ENCODE results near the gene CAMKMT.
"Not testable (repeated sequence)": the region's sequence is repeated elsewhere in the genome, so short reads cannot be mapped to it uniquely, and the experiment has no call there.

The CAMKMT gene

DNA sequence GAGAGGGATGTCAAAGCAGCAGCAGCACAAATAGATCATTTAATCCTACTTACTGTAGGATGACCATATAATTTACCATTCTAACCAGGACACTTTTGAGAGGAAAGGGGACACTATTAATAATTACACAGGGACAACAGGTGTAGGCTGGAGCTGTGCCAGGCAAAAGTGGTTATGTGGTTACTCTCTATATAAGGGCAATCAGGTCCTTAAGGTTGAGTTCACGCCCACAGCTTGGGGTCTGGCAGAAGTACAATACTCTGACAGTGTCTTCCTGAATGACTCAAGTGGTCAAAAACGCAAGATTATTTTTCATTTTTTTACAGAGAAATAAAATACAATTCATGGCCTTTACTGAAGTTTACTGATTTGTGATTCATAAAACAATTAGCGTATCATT is 3.2 kb upstream of the CAMKMT start:
- in situ Hi-C loops (cut with HindIII; ENCODE audit: low sequenced_read_pairs): no loop called here

DNA sequence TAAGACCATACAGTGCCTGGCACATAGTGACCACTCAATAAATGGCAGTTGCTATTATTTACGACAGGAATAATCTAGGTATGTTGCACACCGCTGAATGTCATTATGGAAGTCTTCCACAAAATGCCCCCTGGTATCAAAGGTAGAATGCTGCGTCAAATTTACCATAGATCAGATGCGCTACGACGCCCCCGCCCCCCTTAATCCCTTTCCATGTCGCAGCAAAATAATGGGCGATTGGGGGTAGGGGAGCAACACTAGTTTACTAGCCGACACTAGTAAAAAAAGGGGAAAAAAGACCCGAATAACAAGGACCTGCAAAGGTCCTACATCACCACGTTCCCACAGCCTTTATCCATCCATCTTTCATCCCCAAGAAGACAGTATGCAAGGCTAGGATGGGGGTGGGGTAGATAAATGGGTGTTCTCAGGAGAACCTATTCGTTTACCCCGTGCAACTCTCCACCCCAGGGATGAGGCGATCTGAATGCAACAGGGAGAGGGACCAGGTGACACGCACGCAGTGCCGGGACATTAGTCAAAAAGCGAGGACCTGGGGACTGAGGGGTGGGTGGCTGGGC is 908 bp upstream of the CAMKMT start:
- in situ Hi-C loops (cut with HindIII; ENCODE audit: low sequenced_read_pairs): no loop called here

DNA sequence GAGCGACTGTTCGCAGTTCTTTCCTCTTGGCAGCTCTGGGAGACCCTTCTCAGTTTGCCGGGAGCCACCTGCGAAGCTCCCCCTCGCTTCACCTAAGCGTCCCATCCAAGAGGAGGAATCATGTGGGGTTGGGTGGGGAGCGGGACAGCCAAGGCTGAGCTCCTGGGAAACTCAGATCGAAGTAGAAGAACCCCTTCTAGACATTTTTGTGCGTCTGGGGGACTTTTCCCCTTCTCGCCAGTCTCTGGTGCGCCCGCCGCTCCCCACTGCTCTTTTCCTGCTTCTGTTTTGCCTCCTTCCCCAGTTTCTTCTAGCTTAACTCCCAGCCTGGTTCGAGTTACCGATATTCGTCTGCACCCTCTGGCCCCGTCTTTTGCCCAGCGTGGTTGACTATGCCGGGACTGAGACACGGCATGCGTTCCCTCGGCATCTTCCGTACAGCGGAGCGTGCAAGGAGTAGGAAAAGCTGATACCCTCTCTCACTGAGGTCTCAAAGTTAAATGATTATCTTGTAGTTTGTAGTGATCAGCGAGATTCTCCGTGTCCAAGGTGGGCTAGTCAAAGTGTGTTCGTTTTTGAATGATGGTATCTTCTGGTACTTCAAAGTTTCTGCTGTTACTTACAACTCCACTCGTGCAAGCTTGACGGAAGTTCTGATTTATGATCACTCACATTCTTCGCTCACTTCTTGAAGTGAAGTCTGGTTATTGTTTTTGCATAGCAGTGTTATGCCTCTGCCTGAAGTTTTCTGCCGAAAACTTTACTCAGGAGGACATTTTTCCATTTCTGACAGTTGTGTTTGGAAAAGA is 664 bp downstream of the CAMKMT start:
- in situ Hi-C loops (cut with HindIII; ENCODE audit: low sequenced_read_pairs): no loop called here

DNA sequence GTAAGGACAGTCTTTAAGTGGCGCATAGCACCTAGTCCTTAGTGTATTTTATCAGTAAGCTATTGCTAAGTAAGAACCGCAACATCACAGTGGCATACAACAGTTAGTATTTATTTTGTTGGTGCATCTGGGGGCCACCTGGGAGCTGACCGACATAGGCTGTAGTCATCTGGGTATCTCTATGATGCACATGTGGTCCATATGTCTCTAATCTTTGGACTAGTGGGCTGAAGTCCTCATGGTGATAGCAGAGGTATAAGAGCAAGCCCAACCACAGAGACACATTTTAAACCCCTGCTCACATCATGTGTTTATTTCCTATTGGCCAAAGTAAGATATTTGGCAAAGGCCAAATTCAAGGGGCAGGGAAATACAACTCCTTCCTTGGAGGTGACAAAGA is 2.9 kb downstream of the CAMKMT start:
- in situ Hi-C loops (cut with HindIII; ENCODE audit: low sequenced_read_pairs): no loop called here

DNA sequence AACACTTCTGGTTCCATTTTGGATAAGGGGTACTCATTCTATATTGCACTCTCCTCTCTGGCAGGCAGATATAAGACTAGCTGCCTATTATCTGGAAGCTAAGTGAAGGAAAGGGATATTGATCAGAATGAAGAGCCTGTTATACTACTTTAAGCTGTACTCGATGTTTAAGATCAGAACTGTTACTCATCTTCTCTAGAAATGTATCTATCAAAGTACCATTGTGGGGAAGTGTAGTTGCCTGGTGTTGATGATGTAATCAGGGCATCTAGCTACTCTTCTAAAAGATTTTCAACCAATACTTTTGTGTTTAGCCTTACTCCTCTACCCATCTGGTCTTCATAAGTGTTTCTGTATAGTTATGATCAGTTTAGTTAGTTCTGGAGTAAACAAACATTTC is 5.8 kb downstream of the CAMKMT start:
- in situ Hi-C loops (cut with HindIII; ENCODE audit: low sequenced_read_pairs): no loop called here

DNA sequence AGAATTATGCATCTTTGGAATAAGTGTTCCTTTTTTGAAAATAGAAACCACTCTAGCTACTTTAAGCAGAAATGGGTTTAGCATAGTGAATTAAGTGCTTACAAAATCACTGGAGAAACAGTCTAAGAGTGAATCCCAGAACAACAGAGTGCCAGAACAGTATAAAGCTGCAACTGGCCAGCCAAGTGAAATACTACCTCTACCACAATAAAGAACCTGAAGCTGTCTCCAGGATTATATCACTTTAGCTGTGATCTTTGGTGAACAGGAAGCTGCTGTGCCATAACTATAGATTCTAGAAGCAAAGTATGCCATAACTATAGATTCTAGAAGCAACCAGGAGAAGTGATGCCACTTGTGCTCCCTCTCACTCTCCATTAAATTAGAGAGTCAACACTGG is 7.6 kb downstream of the CAMKMT start:
- in situ Hi-C loops (cut with HindIII; ENCODE audit: low sequenced_read_pairs): no loop called here

DNA sequence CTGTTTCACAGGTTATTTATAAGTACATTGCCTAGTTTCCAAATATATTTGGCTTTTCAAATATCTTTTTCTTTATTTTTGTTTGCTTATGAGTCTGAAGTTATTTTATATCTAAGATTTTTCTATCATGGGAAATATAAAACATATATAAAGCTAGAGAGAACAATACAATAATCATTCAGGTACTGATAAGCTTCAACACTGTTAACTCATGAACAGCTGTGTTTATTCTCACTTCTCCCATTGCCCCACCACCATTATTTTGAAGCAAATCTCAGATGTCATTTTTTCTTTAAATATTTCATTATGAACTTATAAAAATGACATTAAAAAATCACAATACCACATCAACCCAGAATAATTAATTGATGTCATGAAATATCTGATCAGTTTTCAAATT is 9.7 kb downstream of the CAMKMT start:
- in situ Hi-C loops (cut with HindIII; ENCODE audit: low sequenced_read_pairs): no loop called here

DNA sequence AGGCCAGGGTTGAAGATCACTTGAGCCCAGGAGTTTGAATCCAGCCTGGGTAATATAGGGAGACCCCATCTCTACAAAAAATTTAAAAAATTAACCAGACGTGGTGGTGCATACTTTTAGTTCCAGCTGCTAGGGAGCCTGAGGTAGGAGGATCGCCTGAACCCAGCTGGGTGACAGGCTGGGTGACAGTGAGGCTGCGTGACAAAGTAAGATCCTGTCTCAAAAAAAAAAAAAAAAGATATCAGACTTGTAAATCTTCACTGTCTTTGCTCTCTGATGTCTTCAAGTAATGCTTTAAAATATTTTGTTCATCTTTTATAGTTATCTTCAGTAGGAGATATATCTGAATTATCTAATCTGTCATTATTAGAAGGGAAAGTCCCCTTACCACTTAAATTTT is 10.5 kb downstream of the CAMKMT start:
- in situ Hi-C loops (cut with HindIII; ENCODE audit: low sequenced_read_pairs): no loop called here

DNA sequence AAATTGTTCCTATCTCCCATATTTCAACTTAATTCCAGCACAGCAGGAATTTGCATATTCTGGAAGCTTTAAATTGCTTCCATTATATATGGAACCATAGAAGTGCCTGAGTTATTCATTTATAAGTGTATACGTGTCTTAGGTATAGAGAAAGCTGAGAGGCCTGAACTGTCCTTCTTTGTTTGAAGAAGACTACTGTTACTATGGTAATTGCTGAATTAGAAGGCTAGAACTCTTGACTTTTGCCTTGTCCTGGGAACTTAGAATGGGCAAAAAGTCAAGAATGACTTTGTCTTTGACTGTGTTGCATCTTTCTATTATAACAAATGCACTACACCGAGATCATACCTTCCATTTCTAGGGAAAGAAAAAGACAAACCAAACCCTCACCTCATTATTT is 15.7 kb downstream of the CAMKMT start:
- in situ Hi-C loops (cut with HindIII; ENCODE audit: low sequenced_read_pairs): no loop called here

DNA sequence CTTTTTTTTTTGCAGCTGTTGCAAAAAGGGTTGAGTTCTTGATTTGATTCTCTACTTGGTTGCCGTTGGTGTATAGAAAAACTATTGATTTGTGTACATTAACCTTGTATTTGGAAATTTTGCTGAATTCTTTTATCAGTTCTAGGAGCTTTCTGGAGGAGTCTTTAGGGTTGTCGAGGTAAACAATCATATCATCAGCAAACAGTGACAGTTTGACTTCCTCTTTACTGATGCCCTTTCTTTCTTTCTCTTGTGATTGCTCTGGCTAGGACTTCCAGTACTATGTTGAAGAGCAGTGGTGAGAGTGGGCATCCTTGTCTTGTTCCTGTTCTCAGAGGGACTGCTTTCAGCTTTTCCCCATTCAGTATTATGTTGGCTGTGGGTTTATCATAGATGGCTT is 23.5 kb downstream of the CAMKMT start:
- in situ Hi-C loops (cut with HindIII; ENCODE audit: low sequenced_read_pairs): not testable (repeated sequence)

DNA sequence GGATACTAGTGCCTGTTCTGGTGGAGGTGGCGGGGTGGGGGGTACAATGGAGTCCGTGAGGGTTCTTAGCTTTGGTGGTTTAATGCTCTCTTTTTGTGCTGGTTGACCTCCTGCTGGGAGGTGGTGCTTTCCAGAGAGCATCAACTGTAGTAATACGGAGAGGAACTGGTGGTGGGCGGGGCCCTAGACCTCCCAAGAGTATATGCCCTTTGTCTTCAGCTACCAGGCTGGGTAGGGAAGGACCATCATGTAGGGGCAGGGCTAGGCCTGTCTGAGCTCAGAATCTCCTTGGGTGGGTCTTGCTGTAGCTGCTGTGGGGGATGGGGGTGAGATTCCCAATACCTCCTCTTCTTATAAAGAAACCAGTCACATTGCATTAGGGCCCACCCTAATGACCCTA is 27.1 kb downstream of the CAMKMT start:
- in situ Hi-C loops (cut with HindIII; ENCODE audit: low sequenced_read_pairs): no loop called here

DNA sequence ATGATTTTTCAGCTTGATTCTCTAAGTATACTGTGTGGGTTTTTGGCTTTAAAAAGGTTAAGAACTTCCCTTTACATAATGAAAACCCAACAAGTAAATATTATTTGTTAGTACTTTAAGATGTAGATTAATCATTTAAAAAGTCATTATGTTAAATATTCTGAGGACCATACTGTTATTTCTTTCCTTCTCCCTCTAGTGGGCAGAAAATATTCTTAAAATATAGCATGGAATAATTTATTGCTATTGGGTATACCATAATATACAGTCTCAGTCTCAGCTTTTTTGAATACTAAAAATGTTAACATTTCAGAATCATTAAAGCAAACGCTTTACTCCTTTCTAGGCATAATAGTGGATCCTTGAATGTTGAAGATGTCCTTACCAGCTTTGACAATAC is 28.1 kb downstream of the CAMKMT start:
- in situ Hi-C loops (cut with HindIII; ENCODE audit: low sequenced_read_pairs): loop anchor here (5.0 to 10.0 kb wide), 2 partner anchors 67 to 565 kb away; no protein-coding TSS in a partner anchor

DNA sequence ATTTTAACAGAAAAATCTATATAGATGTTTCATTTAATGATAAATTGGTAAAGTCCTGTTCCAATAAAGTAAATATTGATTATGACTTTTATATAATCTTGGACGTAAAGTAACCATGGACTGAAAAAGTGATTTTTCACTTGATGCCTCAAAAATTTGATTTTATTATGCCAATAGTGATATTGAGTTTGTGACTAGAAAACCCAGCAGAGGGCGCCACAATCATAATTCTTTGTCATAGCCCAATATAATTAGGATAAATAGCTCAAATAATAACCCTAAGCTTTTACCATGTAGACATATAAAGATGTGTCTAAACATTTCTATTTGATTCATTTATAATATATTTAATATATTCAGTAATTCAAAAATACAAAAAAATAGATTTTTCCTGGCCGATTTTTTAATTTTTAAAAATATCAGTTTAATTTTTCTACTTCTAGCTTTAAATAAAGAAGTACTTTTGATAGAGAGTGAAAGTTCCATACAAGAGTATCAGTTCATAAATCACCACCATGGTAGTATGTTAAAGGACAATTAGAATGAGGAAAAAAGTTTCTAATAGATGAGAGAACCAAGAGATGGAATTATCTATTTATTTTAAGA is 30.7 kb downstream of the CAMKMT start:
- in situ Hi-C loops (cut with HindIII; ENCODE audit: low sequenced_read_pairs): loop anchor here (5.0 to 10.0 kb wide), 2 partner anchors 65 to 562 kb away; no protein-coding TSS in a partner anchor

DNA sequence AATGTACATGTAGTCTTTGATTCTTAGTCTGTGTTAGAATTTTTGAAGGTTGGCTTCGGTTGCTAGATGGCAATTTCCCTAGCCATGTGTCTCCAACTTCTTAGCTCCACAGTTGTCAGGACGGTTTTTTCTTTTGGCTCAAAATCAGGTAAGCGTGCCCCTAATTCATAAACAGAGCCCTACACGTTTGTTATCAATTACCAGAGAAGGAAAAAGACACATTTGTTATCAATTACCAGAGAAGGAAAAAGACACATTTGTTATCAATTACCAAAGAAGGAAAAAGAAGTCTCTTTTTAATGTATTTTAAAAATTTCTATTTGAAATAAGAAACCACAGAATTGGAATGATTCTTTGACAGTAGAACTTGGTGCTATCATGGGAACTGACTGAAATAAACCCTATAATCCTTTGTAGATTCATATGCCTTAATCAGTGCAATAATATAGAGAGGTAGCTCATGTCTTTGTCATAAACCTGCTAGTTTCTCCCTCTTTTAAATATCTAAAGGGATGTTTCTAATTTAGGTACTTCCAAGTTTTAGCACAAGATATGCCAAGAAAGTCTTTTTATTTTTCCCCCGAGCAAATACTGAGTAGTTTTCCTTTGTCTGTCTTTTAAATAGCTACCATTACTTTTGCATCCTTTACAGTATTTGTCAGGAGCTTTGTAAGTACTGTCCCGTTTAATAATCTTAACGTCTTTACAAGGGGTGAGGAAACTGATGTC is 35.9 kb downstream of the CAMKMT start:
- in situ Hi-C loops (cut with HindIII; ENCODE audit: low sequenced_read_pairs): loop anchor here (10.0 kb wide), 1 partner anchor 557 kb away; no protein-coding TSS in a partner anchor

DNA sequence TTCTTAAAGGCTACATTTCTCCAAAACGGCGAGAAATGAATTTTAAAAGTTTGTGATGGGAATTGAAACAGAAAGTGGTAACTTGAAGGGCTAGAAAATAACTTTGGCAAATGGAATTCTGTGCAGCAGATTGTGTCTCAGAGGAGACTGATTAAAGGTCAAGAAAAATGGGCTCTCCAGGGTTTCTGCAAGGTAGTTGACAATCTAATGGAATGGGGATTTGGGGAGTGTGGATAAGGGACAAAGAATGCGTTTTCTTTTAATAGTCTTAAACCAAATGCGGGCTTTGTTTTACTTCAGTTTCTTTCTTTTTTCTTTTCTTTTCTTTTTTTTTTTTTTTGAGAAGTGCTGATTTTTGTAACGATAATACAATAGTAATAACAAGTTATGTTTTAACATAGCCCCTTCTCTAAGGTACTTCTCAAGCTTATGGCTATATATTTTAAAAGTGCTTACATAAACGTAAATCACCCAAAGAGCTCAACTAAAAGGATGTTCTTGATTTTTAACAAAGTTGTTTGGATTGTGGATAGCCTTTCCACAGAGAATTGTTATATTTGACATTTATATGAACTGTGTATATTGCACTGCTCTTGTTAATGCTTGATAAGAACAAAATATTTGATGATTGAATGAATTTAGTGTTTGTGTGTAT is 36.6 kb downstream of the CAMKMT start:
- in situ Hi-C loops (cut with HindIII; ENCODE audit: low sequenced_read_pairs): loop anchor here (10.0 kb wide), 1 partner anchor 556 kb away; no protein-coding TSS in a partner anchor

DNA sequence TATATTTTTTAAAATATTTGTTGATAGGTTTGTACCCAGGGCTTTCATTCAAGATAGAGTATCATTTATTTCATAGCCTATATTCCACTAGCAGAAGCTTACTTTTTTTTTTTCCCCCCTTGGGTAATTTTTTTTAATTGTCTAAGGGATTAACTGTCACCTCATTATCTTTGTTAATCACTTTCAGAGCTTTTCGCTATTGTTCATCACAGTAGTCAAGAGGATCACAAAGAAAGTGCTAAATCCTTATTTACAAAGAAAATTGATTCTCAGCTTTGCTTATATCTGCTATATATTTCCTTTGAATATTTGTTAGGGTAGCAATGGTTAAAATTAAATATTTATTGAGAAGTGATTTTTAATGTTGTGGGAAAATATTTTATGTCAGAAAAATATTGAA is 59.0 kb downstream of the CAMKMT start:
- in situ Hi-C loops (cut with HindIII; ENCODE audit: low sequenced_read_pairs): no loop called here

DNA sequence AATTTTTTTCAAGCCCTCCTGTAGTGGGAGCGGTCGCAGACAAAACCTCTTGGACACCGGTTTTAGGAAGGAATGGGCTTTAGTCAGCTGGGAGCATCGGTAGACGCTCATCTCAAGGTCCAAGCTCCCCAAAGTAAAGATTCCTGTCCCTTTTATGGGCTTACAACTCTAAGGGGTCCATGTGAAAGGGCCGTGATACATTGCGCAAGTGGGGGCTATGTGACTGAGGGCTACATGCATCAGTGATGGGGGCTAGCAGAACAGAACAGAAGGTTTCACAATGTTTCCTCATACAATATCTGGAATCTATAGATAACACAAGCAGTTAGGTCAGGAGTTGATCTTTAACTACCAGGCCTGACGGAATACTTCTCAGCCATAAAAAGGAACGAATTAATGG is 62.5 kb downstream of the CAMKMT start:
- in situ Hi-C loops (cut with HindIII; ENCODE audit: low sequenced_read_pairs): no loop called here

DNA sequence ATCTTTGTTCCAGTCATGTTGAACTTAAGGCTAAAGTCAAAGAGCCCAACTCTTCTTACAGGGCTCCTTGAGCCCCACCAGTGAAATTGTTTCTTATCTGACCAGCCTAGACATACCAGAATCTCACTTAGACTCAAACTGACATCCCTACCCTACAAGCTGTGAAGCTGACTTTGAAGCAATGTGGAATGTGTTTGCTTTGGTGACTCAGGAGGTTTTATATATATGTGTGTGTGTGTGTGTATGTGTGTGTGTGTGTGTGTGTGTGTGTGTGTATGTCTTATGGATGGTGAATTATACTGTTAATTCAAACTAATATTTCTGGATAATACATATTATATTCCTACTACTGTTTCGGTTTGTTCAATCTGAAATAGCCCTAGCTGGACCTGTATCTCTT is 67.3 kb downstream of the CAMKMT start:
- in situ Hi-C loops (cut with HindIII; ENCODE audit: low sequenced_read_pairs): no loop called here

DNA sequence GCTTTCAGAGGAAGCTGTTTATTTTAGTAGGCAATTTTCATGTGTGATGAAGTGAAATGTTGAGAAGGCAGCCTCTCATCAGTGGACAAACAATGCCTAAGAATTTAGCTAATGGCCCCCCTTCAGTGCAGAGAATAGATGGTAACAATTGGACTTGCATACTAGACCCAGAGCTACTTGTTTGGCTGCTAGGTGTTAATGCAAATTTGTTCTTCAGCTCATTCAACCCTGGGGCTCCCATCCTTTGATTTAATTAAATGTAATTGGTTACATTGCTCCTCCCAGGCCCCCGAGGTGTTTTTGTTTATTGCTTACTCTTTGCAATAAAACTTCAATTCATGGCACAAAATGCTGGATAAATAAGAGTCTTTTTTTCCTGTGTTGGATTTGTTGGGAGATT is 68.6 kb downstream of the CAMKMT start:
- in situ Hi-C loops (cut with HindIII; ENCODE audit: low sequenced_read_pairs): loop anchor here (5.0 kb wide), 1 partner anchor 88 kb away; no protein-coding TSS in a partner anchor

DNA sequence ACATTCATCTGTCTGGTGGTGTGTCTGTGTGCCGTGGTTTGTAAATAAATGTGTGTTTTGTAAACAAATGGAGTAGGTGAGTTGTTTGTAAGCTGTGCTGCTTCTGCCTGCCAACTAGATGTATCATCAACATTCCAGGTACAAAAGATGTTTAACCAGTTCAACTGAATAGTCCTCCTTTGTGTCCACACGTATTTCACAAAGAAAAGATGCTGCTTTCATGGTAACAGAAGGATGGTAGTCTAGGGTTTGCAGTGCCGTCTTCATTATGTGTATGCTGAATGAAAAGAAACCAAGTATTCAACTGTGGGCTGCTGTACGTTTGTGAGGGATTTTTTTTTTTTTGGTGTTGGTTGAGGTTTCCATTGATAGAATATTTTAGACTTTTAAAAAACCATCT is 72.1 kb downstream of the CAMKMT start:
- in situ Hi-C loops (cut with HindIII; ENCODE audit: low sequenced_read_pairs): loop anchor here (5.0 kb wide), 1 partner anchor 92 kb away; no protein-coding TSS in a partner anchor

DNA sequence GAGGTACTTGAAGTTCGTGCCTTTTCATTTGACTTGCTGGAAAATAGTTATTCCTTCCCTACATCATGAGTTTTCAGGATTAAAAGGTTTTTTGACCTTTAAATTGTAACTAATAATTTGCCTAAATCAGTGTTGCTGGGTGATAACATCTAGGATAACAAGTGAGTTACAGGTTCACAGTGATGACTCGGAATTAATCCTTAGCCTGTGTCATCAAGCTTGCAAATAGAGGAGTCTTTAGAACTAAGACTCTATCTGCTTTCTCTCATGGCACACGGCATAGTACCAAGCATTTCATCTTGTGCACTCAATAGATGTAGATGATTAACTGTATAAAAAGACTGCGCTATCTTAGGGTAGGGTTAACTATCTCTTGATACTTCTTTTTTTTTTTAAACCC is 79.5 kb downstream of the CAMKMT start:
- in situ Hi-C loops (cut with HindIII; ENCODE audit: low sequenced_read_pairs): no loop called here
